ENCODE results near the gene EPAS1.

- TF ChIP-seq CTCF (IDR thresholded peaks at IDR 0.05) (no peak), POLR2A (IDR thresholded peaks at IDR 0.05) (no peak), POLR2AphosphoS5 (IDR thresholded peaks at IDR 0.05) (no peak)
Observed at GRCh38 chr2:46254474-46254873, 42.7 kb upstream of the EPAS1 start.

All from breast epithelium (tissue), 3 donors.